GM20431 (cell line): ENCODE measurements around the gene UBE2D2.
"Not testable (repeated sequence)": the region's sequence is repeated elsewhere in the genome, so short reads cannot be mapped to it uniquely, and the experiment has no call there.

Source experiments
- in situ Hi-C: fragments of 300-500 bp; cut with MseI, MboI; formaldehyde crosslinking; loops from one replicate; pipeline ENCODE4 v1.15.0; 2020; ENCODE audit warnings: low sequenced_read_pairs; ENCODE audit not compliant: unreplicated experiment

Gene UBE2D2

DNA sequence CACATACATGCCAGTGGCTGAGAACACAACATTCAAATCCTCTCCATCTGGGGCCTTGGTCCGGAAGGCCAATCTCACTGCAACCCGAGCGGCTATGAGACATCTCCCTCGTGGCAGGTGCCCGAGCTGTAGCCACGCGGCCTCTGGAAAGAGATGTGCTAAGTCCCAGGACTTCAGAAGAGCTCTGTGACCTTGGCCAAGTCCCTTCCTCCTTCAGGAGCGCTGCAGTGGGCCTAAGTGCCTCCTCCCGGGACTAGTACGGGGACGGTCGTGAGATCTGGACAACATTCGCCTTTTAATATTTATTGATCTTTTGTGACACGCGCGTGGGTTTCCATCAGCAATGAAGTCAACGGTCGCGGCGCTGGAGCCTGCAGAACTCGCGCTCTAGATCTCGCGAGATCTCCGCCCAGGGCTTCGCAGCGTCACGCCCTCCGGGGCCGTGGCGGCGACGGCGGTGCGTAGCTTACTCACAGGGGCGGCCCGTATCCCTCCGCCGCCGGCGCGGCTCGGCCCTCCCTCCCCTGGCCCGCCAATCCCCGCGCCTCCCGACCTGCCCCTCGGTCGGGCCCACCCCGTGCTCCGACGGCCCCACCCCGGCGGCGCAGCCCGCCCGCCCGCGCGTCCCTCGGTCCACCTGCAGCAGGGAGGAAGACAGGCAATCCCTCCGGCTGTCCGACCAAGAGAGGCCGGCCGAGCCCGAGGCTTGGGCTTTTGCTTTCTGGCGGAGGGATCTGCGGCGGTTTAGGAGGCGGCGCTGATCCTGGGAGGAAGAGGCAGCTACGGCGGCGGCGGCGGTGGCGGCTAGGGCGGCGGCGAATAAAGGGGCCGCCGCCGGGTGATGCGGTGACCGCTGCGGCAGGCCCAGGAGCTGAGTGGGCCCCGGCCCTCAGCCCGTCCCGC, at the start of gene UBE2D2:
TSS of gene UBE2D2 (plus strand) at position 588 of the 903 bp plus-strand sequence. CDS start 453 bp downstream, outside the sequence.
- in situ Hi-C loops, result no loop called here

DNA sequence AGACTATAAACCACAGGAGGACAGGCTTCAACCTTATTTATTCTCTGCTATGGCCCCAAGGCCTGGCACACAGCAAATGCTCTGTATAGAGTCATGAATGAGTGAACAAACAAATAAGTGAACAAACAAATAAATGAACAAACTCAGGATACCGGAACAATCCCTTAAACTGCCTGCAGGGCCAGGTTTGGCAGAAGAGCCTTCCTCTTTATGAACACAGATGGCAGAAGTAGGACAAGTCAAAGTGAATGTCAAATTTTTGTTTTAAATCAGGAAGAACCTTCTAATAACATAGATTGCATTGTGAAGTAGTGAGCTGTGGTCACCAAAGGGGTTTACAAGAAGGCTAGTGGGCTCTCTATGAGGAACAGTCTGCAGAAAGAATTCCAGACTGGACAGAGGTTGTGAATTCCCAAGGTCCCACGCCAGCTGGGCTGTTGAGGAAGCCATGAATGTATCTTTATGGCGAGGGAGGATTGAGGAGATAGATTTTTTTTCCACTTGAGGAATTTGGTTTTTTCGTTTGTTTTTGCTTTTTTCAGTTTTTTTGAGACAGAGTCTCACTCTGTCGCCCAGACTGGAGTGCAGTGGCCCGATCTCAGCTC, 48.3 kb upstream of the UBE2D2 start:
- in situ Hi-C loops, result loop anchor here (5.0 kb wide), 1 partner anchor 86 kb away; no protein-coding TSS in a partner anchor

DNA sequence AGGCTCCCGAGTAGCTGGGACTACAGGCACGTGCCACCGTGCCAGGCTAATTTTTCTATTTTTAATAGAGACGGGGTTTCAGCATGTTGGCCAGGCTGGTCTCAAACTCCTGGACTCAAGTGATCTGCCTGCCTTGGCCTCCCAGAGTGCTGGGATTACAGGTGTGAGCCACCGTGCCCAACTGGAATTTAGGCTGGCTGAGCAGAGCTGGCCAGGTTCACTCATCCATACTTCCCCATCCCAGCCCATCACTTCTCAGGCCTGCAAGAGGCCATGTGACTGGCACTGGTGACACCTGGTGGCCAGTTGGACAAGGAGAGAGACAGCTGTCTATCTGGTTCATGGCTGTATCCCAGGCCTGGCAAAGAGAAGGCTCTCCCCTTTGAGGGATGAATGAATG, 47.7 kb upstream of the UBE2D2 start:
- in situ Hi-C loops, result loop anchor here (5.0 kb wide), 1 partner anchor 86 kb away; no protein-coding TSS in a partner anchor

DNA sequence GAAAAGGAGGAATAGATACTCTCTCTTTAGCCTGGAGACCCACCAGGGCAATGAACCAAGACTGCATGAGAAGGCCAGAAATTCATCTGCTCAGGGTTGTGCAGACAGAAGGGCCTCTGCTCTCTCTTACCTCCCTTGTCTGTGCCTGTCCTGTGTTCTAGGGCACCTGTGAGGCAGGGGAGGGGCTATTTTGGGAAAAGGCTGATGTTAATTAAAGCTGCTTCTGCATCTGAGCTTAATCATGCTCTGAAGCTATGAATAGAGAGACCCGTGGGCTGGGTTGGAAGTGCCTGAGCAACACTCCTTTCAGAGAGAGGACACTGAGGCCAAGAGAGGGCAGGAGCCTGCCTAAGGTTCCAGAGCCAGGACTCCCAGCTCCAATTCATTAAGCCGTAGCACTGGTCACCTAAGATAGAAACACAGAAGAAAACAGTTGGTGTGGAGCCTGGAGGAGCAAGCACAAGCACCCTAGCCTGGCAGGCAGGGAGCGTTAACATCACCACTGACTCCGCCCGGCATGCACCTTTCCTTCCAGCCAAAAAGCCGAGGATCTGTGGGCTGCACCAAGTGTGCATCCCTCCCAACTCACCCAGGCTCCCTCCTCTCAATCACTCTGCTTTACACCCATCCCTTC, 47.2 kb upstream of the UBE2D2 start:
- in situ Hi-C loops, result loop anchor here (5.0 kb wide), 1 partner anchor 87 kb away; no protein-coding TSS in a partner anchor

DNA sequence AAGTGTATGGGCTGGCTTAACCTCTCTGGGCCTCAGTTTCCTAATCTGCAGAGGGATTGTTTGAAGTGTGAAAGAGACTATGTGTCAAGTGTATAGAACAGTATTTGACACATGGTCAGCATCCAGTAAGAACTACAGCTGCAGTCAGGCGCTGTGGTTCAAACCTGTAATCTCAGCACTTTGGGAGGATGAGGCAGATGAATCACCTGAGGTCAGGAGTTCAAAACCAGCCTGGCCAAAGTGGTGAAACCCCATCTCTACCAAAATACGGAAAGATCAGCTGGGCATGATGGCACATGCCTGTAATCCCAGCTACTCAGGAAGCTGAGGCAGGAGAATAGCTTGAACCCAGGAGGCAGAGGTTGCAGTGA, 46.7 kb upstream of the UBE2D2 start:
- in situ Hi-C loops, result loop anchor here (5.0 kb wide), 1 partner anchor 87 kb away; no protein-coding TSS in a partner anchor

DNA sequence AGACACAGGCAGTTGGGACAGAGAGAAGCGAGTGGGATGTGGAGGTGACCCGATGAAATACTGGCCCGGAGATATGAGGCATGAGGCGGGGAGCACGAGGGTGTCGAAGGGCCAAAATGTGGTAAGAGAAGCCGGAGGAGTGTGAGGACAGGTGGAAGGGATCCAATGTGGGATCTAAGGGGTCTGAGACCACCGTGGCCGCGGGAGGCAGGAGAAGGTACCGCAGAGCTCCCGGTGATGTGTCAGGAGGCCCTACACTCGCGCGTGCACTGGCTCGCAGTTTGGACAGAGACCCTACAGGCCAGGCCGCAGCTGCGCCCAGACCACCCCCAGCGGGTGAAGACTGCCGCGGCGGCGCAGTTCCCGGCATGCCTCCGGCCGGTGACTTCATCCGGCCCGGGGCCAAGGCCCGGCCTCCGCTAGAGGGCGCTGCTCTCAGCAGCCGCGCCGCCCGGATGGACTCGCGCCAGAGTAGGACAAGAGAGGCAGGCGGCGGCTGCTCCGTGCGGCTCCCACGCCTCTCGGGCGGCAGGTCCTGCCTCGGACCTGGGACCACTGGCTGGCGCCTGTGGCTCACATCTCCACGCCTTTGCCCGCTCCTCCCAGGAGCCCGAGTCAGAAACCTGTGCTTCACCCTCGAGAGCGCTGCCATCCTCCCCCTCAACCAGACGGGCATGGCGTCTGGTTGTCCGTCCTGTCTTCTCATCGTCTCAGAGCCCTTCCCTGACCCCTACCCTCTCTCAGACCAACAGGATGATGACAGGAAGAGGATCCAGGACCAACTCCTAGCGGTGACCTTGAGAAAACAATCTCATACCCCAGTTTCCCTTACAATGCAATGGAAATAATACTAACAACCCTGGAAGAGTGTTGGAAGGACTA, 43.2 kb upstream of the UBE2D2 start:
- in situ Hi-C loops, result no loop called here

DNA sequence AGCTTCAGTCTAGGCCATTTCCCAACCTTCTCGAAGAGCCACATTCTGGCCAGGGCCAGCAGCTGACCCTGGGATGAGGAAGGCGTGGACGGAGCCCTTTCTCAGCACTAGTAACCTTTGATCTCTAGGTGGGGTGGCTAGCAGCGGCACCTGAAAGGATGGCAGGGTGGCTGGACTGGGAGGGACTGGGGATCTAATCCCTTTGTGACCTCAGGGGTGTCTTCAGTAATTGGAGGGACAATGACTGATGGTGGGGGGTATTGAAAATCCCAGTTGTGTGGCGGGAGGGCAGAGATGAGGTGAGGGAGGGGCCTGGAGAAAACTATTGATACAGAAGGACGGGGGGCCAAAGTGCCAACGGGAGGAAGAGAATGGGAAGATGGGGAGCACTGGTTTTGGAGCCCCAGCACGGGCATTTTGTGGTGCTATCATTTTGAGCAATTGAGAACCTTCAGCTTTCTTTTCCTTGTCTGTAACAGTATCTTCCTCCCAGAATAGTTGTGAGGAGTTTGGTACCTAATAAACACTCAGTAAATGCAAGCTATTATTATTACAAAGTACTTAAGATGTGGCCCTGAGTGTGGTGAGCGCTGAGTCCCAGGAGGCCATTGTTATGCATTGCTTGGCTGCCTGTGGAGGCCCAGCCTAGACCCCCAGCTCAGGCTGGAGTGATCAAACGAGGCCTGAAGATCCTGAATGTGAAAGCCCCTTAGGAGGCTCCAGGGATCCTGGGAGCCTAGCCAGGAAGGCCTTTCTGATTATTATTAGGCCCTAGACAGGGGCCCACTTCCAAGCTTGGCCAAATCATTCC, 37.3 kb upstream of the UBE2D2 start:
- in situ Hi-C loops, result no loop called here

DNA sequence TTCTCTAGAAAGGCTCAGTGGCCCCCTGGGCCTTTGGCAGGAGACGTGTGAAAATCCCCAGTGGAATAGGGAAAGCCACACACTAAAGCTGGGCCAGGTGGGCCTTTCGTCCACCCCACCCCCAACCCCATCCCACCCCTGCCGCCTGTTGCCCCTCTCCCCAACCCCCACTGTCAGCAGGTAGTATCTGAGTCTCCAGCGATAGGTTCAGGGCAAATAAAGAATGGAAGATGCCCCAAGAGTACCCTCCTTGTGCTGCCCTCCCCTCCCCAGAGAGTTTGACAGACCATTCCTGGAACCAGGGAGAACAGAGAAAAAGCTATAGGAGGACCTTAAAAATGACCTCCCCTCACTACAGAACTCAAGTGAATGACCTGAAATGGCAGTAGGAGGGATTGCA, 36.7 kb upstream of the UBE2D2 start:
- in situ Hi-C loops, result no loop called here

DNA sequence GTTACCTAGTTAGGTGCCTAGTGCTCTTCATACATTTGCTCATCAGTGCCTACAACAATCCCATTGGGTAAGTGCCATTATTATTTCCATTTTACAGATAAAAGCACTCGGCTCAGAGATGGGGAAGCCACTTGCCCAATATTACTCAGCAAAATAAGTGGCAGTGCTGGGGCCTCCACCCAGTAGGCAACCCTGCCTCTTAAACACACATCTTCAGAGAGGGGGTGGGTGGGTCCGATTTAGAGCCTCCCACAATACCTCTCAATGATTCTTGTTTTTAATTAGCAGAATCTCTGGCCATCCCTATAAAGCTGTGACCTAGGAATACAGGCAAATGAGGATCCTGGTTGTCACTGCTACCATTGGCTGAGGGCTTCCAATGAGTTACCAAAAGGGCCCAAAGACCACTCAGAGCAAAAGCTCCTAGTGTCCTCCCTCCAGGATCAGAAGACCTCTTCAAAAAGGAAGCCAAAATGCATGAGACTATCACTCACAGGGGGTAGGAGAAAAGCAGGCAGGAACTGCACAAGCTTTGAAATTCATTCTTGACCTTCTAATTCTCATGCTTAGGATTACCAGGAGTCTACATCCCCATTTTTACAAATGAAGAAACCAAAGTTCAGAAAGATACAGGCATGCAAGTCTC, 36.1 kb upstream of the UBE2D2 start:
- in situ Hi-C loops, result no loop called here

DNA sequence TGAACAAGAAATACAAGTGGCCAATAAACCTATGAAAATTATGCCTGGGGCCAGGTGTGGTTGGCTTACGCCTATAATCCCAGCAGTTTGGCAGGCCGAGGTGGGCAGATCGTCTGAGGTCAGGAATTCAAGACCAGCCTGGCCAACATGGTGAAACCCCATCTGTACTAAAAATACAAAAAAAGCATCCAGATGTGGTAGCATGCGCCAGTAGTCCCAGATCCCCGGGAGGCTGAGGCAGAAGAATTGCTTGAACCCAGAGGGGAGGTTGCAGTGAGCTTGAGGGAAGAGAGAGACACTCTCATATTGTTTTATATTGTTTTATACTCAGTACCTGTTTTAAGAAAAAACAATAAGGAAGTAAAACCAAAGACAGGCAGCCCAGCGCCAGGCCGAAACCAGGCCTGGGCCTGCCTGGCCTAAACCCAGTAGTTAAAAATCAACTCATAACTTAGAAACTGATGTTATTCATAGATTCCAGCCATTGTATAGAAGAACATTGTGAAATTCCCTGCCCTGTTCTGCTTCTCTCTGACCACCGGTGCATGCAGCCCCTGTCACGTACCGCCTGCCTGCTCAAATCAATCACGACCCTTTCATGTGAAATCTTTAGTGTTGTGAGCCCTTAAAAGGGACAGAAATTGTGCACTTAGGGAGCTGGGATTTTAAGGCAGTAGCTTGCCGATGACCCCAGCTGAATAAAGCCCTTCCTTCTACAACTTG, 35.4 kb upstream of the UBE2D2 start:
- in situ Hi-C loops, result not testable (repeated sequence)

DNA sequence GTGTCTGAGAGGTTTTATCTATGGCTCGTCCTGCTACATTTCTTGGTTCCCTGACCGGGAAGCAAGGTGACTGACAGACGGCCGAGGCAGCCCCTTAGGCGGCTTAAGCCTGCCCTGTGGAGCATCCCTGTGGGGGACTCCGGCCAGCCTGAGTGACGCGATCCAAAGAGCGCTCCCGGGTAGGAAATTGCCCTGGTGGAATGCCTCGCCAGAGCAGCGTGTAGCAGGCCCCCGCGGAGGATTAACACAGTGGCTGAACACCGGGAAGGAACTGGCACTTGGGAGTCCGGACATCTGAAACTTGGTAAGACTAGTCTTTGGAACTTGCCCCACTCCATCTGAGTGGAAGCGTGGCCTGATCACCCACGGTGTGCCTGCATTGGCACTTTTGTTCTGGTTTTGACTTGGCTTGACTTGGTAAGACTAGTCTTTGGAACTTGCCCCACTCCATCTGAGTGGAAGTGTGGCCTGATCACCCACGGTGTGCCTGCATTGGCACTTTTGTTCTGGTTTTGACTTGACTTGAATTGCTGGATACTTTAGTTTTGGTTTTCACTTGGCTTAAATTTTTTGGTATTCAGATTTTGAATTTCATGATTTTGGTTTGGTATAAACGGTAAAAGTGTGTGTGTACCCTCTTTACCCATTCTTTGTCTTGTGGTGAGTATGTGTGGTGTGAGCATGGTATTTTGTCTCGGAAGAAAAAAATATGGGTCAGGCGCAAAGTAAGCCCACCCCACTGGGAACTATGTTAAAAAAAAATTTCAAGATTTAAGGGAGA, 34.6 kb upstream of the UBE2D2 start:
- in situ Hi-C loops, result not testable (repeated sequence)

DNA sequence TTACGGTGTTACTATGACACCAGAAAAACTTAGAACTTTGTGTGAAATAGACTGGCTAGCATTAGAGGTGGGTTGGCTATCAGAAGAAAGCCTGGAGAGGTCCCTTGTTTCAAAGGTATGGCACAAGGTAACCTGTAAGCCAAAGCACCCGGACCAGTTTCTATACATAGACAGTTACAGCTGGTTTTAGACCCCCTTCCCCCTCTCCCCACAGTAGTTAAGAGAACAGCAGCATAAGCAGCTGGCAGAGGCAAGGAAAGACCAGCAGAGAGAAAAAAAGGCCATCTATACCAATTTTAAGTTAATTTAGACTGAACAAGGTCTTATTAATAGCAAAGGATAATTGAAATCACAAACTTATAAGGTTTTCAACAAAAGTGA, 34.1 kb upstream of the UBE2D2 start:
- in situ Hi-C loops, result not testable (repeated sequence)

DNA sequence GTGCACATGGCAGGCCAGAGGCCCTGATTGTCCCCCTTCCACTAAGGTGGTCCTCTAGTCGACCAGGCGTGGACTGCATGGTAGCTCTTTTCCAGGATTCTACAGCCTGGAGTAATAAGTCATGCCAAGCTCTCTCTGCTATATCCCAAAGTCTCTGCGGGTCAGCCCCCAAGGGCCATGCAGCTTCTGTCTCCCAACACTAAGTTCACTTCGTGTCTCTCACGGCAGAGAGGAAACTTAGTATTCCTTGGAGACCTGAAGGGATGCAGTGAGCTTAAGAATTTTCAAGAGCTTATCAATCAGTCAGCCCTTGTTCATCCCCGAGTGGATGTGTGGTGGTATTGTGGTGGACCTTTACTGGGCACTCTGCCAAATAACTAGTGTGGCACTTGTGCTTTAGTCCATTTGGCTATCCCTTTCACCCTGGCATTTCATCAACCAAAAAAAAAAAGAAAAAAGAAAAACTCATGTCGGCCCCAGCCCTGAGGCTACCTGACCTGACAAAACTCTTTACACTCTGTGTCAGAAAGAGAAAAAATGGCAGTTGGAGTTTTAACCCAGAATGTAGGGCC, 33.2 kb upstream of the UBE2D2 start:
- in situ Hi-C loops, result not testable (repeated sequence)

DNA sequence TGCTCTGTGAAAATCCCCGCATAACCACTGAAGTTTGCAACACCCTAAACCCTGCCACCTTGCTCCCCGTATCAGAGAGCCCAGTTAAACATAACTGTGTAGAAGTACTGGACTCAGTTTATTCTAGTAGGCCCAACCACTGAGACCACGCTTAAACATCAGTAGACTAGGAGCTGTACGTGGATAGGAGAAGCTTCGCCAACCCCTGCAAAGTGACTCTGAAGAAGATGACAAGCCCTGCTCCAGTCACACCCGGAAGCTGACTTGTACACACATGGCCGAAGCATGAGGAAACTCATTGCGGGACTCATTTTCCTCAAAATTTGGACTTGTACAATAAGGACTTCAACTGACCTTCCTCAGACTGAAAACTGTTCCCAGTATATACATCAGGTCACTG, 32.4 kb upstream of the UBE2D2 start:
- in situ Hi-C loops, result not testable (repeated sequence)

DNA sequence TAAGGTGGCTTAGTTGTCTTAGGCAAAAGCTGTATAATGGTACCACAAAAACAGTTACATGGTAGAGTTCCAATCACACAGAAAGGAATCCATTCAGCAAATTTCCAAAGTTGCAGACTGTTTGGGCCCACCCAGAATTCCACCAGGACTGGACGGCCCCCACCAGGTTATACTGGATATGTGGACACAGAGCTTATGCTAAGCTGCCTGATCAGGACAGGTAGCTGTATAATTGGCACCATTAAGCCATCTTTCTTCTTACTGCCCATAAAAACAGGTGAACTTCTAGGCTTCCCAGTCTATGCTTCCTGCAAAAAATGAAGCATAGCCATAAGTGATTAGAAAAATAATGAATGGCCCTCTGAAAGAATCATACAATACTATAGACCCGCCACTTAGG, 31.1 kb upstream of the UBE2D2 start:
- in situ Hi-C loops, result not testable (repeated sequence)

DNA sequence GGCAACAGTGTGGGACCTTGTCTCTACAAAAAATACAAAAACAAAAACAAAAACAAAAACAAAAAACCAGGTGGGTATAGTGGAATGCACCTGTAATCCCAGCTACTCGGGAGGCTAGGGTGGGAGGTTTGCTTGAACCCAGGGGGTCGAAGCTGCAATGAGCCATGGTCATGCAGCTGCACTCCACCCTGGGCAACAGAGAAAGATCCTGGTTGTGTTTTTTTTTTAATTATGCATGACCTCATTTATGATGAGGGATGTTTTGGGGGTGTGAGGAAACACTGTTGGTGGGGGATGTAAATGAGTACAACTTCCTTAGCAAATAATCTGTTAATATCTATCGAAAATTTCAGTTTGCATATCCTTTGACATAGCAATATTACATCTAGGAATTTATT, 29.4 kb upstream of the UBE2D2 start:
- in situ Hi-C loops, result no loop called here

DNA sequence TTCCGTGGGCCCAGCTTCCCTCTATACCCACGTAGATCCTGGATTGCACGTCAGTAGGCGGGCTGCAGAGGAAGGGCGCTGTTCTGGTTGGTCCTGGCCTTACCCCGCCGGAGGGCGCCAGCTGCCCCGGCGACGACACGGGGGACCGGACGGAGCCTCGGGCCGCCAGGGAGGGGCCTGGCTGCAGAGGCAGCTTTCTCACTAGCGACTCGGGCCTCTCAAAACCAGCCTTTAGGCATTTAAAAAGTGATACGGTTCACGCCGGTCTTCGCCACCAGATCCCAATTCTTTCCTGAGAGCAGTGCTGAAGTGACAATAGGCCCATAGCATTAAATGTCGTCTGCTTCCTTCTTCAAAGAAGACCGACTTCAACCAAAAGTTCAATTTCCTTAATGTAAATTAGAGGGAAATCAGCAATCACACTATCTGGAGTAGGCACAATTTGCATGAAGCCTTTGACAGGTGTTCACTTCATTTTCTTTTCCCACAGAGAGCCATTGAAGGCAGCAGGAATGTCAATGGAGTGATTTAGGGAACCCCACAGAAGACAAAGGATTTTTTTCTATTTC, 17.6 kb upstream of the UBE2D2 start:
- in situ Hi-C loops, result no loop called here
